B cell (primary cell): ENCODE measurements around the gene GDPD4. TPM values are rescaled to one million over a fixed set of nuclear protein-coding genes. Genes with fewer than 3 reads are reported as not detected.

Source experiments
- ATAC-seq: fragments of 200-7000 bp; cut with Tn5 transposase; one replicate; pipeline ENCODE4 v1.10.0; 2021; ENCODE audit warnings: low read depth, mild to moderate bottlenecking, moderate number of reproducible peaks, moderate library complexity
- CTCF ChIA-PET: fragments of 350-600 bp; sonication (Branson Sonifier 250); formaldehyde crosslinking; loops from one replicate; lab custom pipeline; 2021; ENCODE audit warnings: antibody characterized with exemption, inconsistent platforms; lab: Charles Lee
- POLR2A ChIA-PET: fragments of 350-600 bp; sonication (Branson Sonifier 250); formaldehyde crosslinking; loops from one replicate; lab custom pipeline; 2021; ENCODE audit warnings: antibody characterized with exemption; lab: Charles Lee
- DNase-seq: peaks from one replicate; pipeline ENCODE4 v3.0.0; 2013
- H2AFZ ChIP-seq: 2 replicates; pipeline ENCODE4 v1.6.1; 2012; ENCODE audit warnings: mild to moderate bottlenecking, low read depth, low read length; ENCODE audit not compliant: insufficient read depth, poor library complexity, severe bottlenecking
- H3K27ac ChIP-seq, 2 donors: 1 replicate in 1 of 2; 2 replicates in 1 of 2; pipeline ENCODE4 v1.5.1; 2012 to 2013; ENCODE audit warnings: low read length in 2 of 2, mild to moderate bottlenecking in 2 of 2, moderate library complexity in 1 of 2
- H3K27me3 ChIP-seq, 4 experiments: fragments of 200-600 bp in 1 of 4; sonication (generic) in 1 of 4; replicated peaks in 1 of 4; 1 replicate in 2 of 4; 2 replicates in 2 of 4; pipeline versions ENCODE4 v1.6.1 to v1.7.0; 2013 to 2016; ENCODE audit warnings: low read length in 3 of 4, mild to moderate bottlenecking in 2 of 4, mixed read lengths in 1 of 4, moderate library complexity in 1 of 4; ENCODE audit not compliant: insufficient read depth in 4 of 4, control insufficient read depth in 3 of 4; ENCODE audit errors: control extremely low read depth in 1 of 4
- H3K36me3 ChIP-seq, 2 experiments: replicated peaks in 1 of 2; 1 replicate in 1 of 2; 2 replicates in 1 of 2; pipeline versions ENCODE4 v1.6.1 to v1.7.1; 2013; ENCODE audit warnings: low read length in 1 of 2; ENCODE audit not compliant: insufficient read depth in 2 of 2, control insufficient read depth in 1 of 2; ENCODE audit errors: control extremely low read depth in 1 of 2, extremely low read depth in 1 of 2
- H3K4me1 ChIP-seq, 2 donors: fragments of 200-600 bp in 1 of 2; sonication (generic) in 1 of 2; 1 replicate in 1 of 2; 2 replicates in 1 of 2; pipeline versions ENCODE4 v1.5.1 to v1.6.1; 2013 to 2017; ENCODE audit warnings: low read length in 2 of 2; ENCODE audit not compliant: control insufficient read depth in 2 of 2, insufficient read depth in 2 of 2
- H3K4me2 ChIP-seq: replicated peaks from 2 replicates; pipeline ENCODE3; 2012; ENCODE audit warnings: mild to moderate bottlenecking, low read depth, low read length; ENCODE audit not compliant: poor library complexity, severe bottlenecking
- H3K4me3 ChIP-seq, 5 experiments: fragments of 200-600 bp in 1 of 5; sonication (generic) in 1 of 5; 1 replicate in 3 of 5; 2 replicates in 2 of 5; pipeline versions ENCODE4 v1.5.1 to v1.7.0; 2011 to 2016; ENCODE audit warnings: low read length in 4 of 5, mild to moderate bottlenecking in 4 of 5, low read depth in 2 of 5, control low read depth in 1 of 5, moderate library complexity in 1 of 5; ENCODE audit not compliant: insufficient read depth in 1 of 5; ENCODE audit errors: control extremely low read depth in 1 of 5, extremely low read depth in 1 of 5
- H3K79me2 ChIP-seq: fragments of 200-600 bp; sonication (generic); one replicate; pipeline ENCODE4 v1.6.0; 2016; ENCODE audit warnings: low read length; ENCODE audit not compliant: control insufficient read depth, insufficient read depth
- H3K9ac ChIP-seq: fragments of 200-600 bp; sonication (generic); 2 replicates; pipeline ENCODE4 v1.6.1; 2017; ENCODE audit warnings: mild to moderate bottlenecking, low read length, moderate library complexity
- H3K9me3 ChIP-seq, 3 donors: one replicate each; pipeline versions ENCODE4 v1.6.1 to v1.7.1; 2013; ENCODE audit warnings: low read length in 2 of 3; ENCODE audit not compliant: control insufficient read depth in 2 of 3, insufficient read depth in 1 of 3; ENCODE audit errors: control extremely low read depth in 1 of 3
- H4K20me1 ChIP-seq: 2 replicates; pipeline ENCODE4 v1.6.0; 2012; ENCODE audit warnings: mild to moderate bottlenecking, low read length; ENCODE audit not compliant: insufficient read depth, control insufficient read depth, poor library complexity, severe bottlenecking
- H3K27ac Mint-ChIP-seq: one replicate; pipeline ENCODE4 v1.8.0; 2021; ENCODE audit warnings: mixed read lengths
- H3K27me3 Mint-ChIP-seq: one replicate; pipeline ENCODE4 v1.8.0; 2021; ENCODE audit warnings: mixed read lengths
- H3K4me1 Mint-ChIP-seq: one replicate; pipeline ENCODE4 v1.8.0; 2021; ENCODE audit warnings: mixed read lengths
- H3K4me3 Mint-ChIP-seq: one replicate; pipeline ENCODE4 v1.8.0; 2021; ENCODE audit warnings: mixed read lengths
- H3K9me3 Mint-ChIP-seq: one replicate; pipeline ENCODE4 v1.8.0; 2022; ENCODE audit warnings: mixed read lengths; ENCODE audit not compliant: insufficient read depth
- CTCF ChIP-seq: fragments of 200-600 bp; IDR thresholded peaks from one replicate; pipeline ENCODE4 v1.8.0; 2022; ENCODE audit warnings: antibody characterized with exemption, mild to moderate bottlenecking
- EZH2 ChIP-seq: IDR thresholded peaks from 2 replicates; pipeline ENCODE4 v1.6.1; 2012; ENCODE audit warnings: borderline replicate concordance, low read depth, mild to moderate bottlenecking, moderate library complexity, low read length; ENCODE audit not compliant: insufficient read depth, poor library complexity, severe bottlenecking
- WGBS: methylation state at CpG from one replicate; pipeline ENCODE4 v1.1.5; 2013; ENCODE audit warnings: missing lambda C conversion rate; ENCODE audit not compliant: insufficient coverage; 5-methylcytosine and 5-hydroxymethylcytosine counted together
- intact Hi-C: fragments of 100-400 bp; cut with micrococcal nuclease; formaldehyde crosslinking; loops from one replicate; pipeline ENCODE4 v1.10.0; 2022
- polyA plus RNA-seq: library from polyadenylated mRNA; depleted of rRNA; stranded (reverse); fragments of >200 nt; gene quantifications from 2 replicates; pipeline ENCODE4 v1.2.3, GENCODE V29; 2012
- total RNA-seq, 2 donors: library from RNA; stranded (reverse); fragments of 120-200 nt in 1 of 2; gene quantifications; 1 replicate in 1 of 2; 2 replicates in 1 of 2; pipeline versions ENCODE4 v1.2.3 to v1.2.4, GENCODE V29; 2013 to 2022

The GDPD4 gene
- total and polyA plus RNA-seq, 2 donors (not counting 1 experiment from before 2014, with no cell fraction given): not detected

GRCh38 chr11:77269484-77270123, 31.9 kb downstream of the GDPD4 start:
- H3K27me3 Mint-ChIP-seq: peaks cover 19% of the 10 kb centered on the region

GRCh38 chr11:77267962-77268361, 33.5 kb downstream of the GDPD4 start:
- CTCF ChIA-PET: no interaction called here
- Mint-ChIP-seq H3K4me3 (no peak overlapping the region), H3K27me3 (peaks cover 22% of the 10 kb centered on the region), H3K27ac (no peak overlapping the region), H3K9me3 (peaks cover 2% of the 10 kb centered on the region), H3K4me1 (no peaks in the 10 kb centered on the region)
- Histone ChIP-seq H3K79me2 (no peaks in the 10 kb centered on the region), H3K27me3 (no peaks in the 10 kb centered on the region), H3K36me3 (no peaks in the 10 kb centered on the region), H3K9ac (no peak overlapping the region), H3K4me2 (no peak overlapping the region), H4K20me1 (no peaks in the 10 kb centered on the region), H3K4me1 (no peaks in the 10 kb centered on the region), H3K4me3 (no peak overlapping the region), H3K9me3 (peaks cover 0 to 4% (median 3%) of the 10 kb centered on the region in 3 donors), H2AFZ (no peak overlapping the region), H3K27ac (no peak overlapping the region)
- WGBS: 80% methylated on average over 1 of the region's 2 CpGs
- DNase-seq (no peak), ATAC-seq (no peak)
- POLR2A ChIA-PET: no interaction called here
- no peak for TF ChIP-seq EZH2
- TF ChIP-seq CTCF: no peak
- intact Hi-C loops: no loop called here

More at GRCh38 chr11:77269484-77270123, 31.9 kb downstream of the GDPD4 start:
- no peaks in the 10 kb centered on the region for H3K9me3 ChIP-seq
- no peaks in the 10 kb centered on the region for H3K36me3 ChIP-seq
- H2AFZ ChIP-seq: no peak overlapping the region
- intact Hi-C loops: no loop called here
- no peak overlapping the region for H3K4me2 ChIP-seq
- TF ChIP-seq EZH2 (no peak), CTCF (no peak)
- H3K9ac ChIP-seq: no peak overlapping the region
- ATAC-seq (no peak), DNase-seq (no peak)
- no peaks in the 10 kb centered on the region for H3K9me3 Mint-ChIP-seq
- no peak overlapping the region for H3K4me3 ChIP-seq
- no peaks in the 10 kb centered on the region for H3K27me3 ChIP-seq
- H3K27ac Mint-ChIP-seq: no peak overlapping the region
- no peak overlapping the region for H3K4me3 Mint-ChIP-seq
- POLR2A ChIA-PET: no interaction called here
- WGBS: 100% methylated on average over 1 of the region's 1 CpG
- H3K27ac ChIP-seq: no peak overlapping the region
- no peaks in the 10 kb centered on the region for H4K20me1 ChIP-seq
- H3K4me1 ChIP-seq: no peaks in the 10 kb centered on the region
- CTCF ChIA-PET: no interaction called here
- no peaks in the 10 kb centered on the region for H3K79me2 ChIP-seq
- H3K4me1 Mint-ChIP-seq: no peaks in the 10 kb centered on the region
